Measurements from ENCODE around the gene SYPL1. TPM values are rescaled to one million over a fixed set of nuclear protein-coding genes. Genes with fewer than 3 reads are reported as not detected.

The SYPL1 gene
- total RNA-seq, 1 experiment from 2014 or later = 78.0 TPM

- POLR2A ChIA-PET = no interaction called here
Measured at GRCh38 chr7:106102387-106102966, 9.6 kb downstream of the SYPL1 start.

More at GRCh38 chr7:106102387-106102966, 9.6 kb downstream of the SYPL1 start:
- ChIA-PET RAD21 (ENCODE audit: low non-redundant PET in 1 of 2, low total read pairs in 2 of 2, uncharacterized antibody in 2 of 2, unreplicated experiment in 2 of 2) (no interaction called here), CTCF (interaction anchor here (2.3 kb wide), 1 partner anchor 52 kb away, joined by 5 read pairs; no protein-coding TSS in a partner anchor)
- H2AFZ ChIP-seq (ENCODE audit: low read depth, low read length, poor library complexity, severe bottlenecking) = no peak overlapping the region
- peaks cover 0 to 3% of the 10 kb centered on the region in 2 experiments; a peak in 1 of 4 replicates for H3K36me3 ChIP-seq (ENCODE audit: control insufficient read depth in 1 of 2, insufficient read depth in 2 of 2, low read length in 2 of 2)
- TF ChIP-seq YY1 (IDR thresholded peaks at IDR 0.05; ENCODE audit: extremely low read depth, insufficient replicate concordance, low read depth, low read length) = no peak
- TF ChIP-seq CTCF (IDR thresholded peaks at IDR 0.05 in 2 of 3, conservative IDR thresholded peaks at IDR 0.05 in 1 of 3; ENCODE audit: borderline replicate concordance in 1 of 3, insufficient read depth in 1 of 3, low read depth in 2 of 3, low read length in 2 of 3) = no peak
- TF ChIP-seq EGR1 (IDR thresholded peaks at IDR 0.05; ENCODE audit: low read depth) = no peak
- TF ChIP-seq SP1 (IDR thresholded peaks at IDR 0.05; ENCODE audit: low read depth) = no peak
- no peak for TF ChIP-seq SIN3A (IDR thresholded peaks at IDR 0.05; ENCODE audit: low read depth)
- no peak for TF ChIP-seq FOSL1 (IDR thresholded peaks at IDR 0.05; ENCODE audit: low read depth)
- no peak for TF ChIP-seq ELF1 (IDR thresholded peaks at IDR 0.05; ENCODE audit: borderline replicate concordance, low read depth)
- TF ChIP-seq MAX (IDR thresholded peaks at IDR 0.05) = no peak
- TF ChIP-seq POLR2A (IDR thresholded peaks at IDR 0.05; ENCODE audit: borderline replicate concordance, extremely low read depth, insufficient read depth, insufficient read length) = no peak
- no peak for TF ChIP-seq ZNF274 (IDR thresholded peaks at IDR 0.05; ENCODE audit: low read depth, low read length)
- TF ChIP-seq ZFX (IDR thresholded peaks at IDR 0.05) = no peak
- no TSS peak for BruUV-seq (replicated peaks)
- no peaks in the 10 kb centered on the region for H3K9me3 ChIP-seq (ENCODE audit: control insufficient read depth in 1 of 2, insufficient read depth in 1 of 2, low read depth in 1 of 2, low read length in 2 of 2)
- H3K4me1 ChIP-seq (ENCODE audit: control insufficient read depth in 1 of 2, insufficient read depth in 2 of 2, low read length in 2 of 2) = peaks cover 4 to 24% of the 10 kb centered on the region in 2 experiments; a peak in 2 of 4 replicates
- no peak overlapping the region for H3K9ac ChIP-seq (ENCODE audit: low read length)
- intact Hi-C loops (cut with micrococcal nuclease) = no loop called here
- H3K27ac ChIP-seq (ENCODE audit: low read depth, low read length) = no peak overlapping the region
- DNase-seq (ENCODE audit: low read depth, low spot score) (no peak), ATAC-seq (no peak)
- H3K79me2 ChIP-seq (ENCODE audit: insufficient read depth, low read length) = peaks cover 93% of the 10 kb centered on the region
- no peaks in the 10 kb centered on the region for H3K27me3 ChIP-seq (ENCODE audit: insufficient read depth, low read length)
- no peak overlapping the region for H3K4me2 ChIP-seq (ENCODE audit: low read length)
- peaks cover 31% of the 10 kb centered on the region for H4K20me1 ChIP-seq (ENCODE audit: insufficient read depth)
- H3K9me2 ChIP-seq (ENCODE audit: insufficient read depth) = no peaks in the 10 kb centered on the region
- H3K4me3 ChIP-seq (replicated peaks in 1 of 2; ENCODE audit: low read depth in 1 of 2, low read length in 2 of 2) = no peak overlapping the region

Data from HCT116 (cell line).